SU-DHL-6 (cell line): ENCODE results near the gene TMED1.

ENCODE experiments used
- EZH2phosphoT487 ChIP-seq: fragments of 200-600 bp; sonication (generic), shearing (Covaris generic); conservative IDR thresholded peaks from 2 replicates; pipeline ENCODE4 v1.6.1; 2018; ENCODE audit warnings: mild to moderate bottlenecking, antibody characterized with exemption, low read length, moderate library complexity, mixed read lengths
- TF ChIP-seq, protein P1 (sequence below): fragments of 200-600 bp; sonication (generic); IDR thresholded peaks from one replicate; pipeline ENCODE4 v1.5.1; 2017; ENCODE audit warnings: antibody characterized with exemption, mild to moderate bottlenecking, low read length, moderate library complexity; ENCODE audit not compliant: insufficient read depth, poor library complexity, severe bottlenecking

DNA sequence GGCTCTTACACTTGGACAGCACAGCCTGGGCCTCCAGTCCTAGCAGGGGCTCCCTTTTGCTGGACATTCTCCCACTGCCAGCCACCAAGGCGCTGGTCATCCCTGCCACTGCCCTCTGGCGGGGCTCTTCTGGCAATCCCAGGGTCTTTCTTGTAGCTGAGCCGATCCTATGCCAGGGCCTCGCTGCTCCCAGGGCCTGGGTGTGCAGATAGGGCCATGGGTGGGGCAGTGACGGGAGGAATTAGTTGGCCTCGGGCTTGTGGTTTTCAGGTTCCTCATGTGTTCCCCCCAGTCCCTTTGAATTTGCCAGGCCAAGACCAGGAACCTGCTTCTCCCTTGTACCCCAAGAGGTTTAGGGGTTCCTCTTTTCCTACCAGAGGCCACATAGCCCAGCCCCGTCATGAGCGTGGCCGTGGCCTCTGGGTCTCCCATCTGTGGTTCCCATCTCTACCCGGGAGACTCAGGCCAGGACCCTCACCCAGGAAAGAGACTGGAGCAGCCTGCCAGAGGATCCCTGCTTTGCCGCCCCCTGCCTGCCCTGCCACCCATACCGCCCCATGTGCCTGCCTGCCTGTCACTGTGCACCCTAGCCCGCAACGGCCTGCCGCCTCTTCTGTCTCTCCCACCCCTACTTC, 26.2 kb downstream of the TMED1 start:
- TF ChIP-seq, protein P1, sequence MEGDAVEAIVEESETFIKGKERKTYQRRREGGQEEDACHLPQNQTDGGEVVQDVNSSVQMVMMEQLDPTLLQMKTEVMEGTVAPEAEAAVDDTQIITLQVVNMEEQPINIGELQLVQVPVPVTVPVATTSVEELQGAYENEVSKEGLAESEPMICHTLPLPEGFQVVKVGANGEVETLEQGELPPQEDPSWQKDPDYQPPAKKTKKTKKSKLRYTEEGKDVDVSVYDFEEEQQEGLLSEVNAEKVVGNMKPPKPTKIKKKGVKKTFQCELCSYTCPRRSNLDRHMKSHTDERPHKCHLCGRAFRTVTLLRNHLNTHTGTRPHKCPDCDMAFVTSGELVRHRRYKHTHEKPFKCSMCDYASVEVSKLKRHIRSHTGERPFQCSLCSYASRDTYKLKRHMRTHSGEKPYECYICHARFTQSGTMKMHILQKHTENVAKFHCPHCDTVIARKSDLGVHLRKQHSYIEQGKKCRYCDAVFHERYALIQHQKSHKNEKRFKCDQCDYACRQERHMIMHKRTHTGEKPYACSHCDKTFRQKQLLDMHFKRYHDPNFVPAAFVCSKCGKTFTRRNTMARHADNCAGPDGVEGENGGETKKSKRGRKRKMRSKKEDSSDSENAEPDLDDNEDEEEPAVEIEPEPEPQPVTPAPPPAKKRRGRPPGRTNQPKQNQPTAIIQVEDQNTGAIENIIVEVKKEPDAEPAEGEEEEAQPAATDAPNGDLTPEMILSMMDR, result no peak
- TF ChIP-seq EZH2phosphoT487, result no peak
